ENCODE measurements around the gene MAN1A1.

DNA sequence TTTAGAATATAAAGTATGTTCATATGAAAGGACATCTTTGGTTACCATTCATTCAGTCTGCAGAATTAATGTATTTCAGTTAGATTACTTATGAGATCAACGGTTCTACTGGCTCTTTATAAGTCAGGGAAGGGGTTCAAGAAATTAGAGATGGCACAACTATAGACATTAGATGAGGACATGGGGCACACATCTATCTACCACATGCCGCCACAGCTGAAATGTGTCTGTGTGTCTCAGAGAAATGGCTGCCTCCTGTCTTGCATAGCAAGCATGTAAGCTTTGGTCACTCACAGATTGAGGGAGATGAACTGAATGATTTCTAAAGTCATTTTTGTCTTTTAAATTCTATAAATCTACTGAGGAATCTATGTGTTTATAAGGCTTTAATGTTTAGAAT is 142.2 kb downstream of the MAN1A1 start:
- TF ChIP-seq, protein P1, sequence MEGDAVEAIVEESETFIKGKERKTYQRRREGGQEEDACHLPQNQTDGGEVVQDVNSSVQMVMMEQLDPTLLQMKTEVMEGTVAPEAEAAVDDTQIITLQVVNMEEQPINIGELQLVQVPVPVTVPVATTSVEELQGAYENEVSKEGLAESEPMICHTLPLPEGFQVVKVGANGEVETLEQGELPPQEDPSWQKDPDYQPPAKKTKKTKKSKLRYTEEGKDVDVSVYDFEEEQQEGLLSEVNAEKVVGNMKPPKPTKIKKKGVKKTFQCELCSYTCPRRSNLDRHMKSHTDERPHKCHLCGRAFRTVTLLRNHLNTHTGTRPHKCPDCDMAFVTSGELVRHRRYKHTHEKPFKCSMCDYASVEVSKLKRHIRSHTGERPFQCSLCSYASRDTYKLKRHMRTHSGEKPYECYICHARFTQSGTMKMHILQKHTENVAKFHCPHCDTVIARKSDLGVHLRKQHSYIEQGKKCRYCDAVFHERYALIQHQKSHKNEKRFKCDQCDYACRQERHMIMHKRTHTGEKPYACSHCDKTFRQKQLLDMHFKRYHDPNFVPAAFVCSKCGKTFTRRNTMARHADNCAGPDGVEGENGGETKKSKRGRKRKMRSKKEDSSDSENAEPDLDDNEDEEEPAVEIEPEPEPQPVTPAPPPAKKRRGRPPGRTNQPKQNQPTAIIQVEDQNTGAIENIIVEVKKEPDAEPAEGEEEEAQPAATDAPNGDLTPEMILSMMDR (IDR thresholded peaks at IDR 0.05), result no peak
- TF ChIP-seq POLR2A (IDR thresholded peaks at IDR 0.05) (no peak), EP300 (IDR thresholded peaks at IDR 0.05; ENCODE audit: low read depth) (no peak), POLR2AphosphoS5 (IDR thresholded peaks at IDR 0.05) (no peak)

Data from transverse colon (tissue), 4 donors.